Stimulated activated CD8-positive, alpha-beta memory T cell treated with anti-CD3 and anti-CD28 coated beads, Interleukin-7, amount 100 ng/mL, for 48 hours (primary cell): Measurements from ENCODE around the gene DAPK1.

ENCODE experiments used
- DNase-seq, 2 donors: peaks; one replicate each; pipeline ENCODE4 v3.0.0-alpha.2; 2020; ENCODE audit warnings: low read depth in 1 of 2; ENCODE audit errors: extremely low read depth in 1 of 2

DAPK1 gene

DNA sequence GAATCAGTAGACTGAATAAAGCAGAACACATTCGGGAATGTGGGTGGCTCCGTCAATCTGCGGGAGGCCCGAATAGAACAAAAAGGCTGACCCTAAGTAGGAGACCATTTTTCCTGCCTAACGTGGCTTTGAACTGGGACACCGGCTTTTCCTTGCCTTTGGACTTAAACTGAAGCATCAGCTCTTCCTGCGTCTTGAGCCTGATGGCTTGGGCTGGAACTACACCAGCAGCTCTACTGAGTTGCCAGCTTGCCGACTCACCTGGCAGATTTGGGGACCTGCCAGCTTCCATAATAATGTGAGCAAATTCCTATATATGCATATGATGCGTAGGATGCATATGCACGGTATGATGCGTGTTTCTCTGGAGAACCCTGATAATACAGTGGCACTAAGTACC is 111.3 kb downstream of the DAPK1 start:
- DNase-seq: no peak

- no peak for DNase-seq
These were observed 111.8 kb downstream of the DAPK1 start for GRCh38 chr9:87609486-87609885.

- DNase-seq: no peak
These were observed 112.8 kb downstream of the DAPK1 start for GRCh38 chr9:87610200-87611155.

GRCh38 chr9:87611776-87612175 is 114.1 kb downstream of the DAPK1 start:
- DNase-seq: no peak

- DNase-seq: no peak
These were observed 114.9 kb downstream of the DAPK1 start for GRCh38 chr9:87612536-87612935.

DNA sequence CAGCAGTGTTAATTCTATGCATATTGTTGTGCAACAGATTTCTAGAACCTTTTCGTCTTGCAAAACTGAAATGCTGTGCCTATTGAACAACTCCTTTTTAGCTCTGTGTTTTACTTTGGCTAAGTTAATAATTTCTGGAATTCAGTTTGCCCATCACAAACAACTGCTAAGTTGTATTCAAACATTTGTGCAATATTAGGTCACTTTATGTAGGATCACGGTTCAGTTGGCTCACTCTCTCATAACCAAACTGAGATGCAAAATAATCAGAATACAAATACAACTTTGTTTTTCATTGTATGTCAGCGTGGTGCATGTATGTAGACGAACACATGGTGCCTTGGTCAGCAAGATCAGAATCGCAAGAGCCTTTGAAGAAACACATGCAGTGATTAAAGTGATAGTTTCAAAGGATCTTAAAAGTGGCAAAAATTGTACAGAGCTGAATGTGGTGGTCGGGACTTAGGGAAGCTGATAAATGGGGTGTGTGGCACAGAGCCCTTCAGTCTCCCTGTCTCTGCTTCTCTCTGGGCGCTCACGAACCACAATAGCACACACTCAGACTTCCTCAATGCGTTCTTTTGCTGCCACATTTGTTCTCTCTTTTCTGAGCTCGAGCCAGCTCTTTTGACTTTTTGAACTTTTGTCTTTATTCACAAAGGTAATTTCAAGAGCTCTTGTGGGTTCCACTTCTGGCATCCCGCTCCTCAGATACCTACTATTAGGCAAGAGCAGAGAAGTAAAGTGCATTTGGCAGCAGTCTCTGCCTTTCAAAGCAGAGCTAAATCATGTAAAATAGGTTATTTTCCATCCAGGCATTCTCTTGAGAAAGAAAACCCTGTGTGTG is 115.8 kb downstream of the DAPK1 start:
- DNase-seq: no peak

GRCh38 chr9:87614397-87614796 is 116.7 kb downstream of the DAPK1 start:
- no peak for DNase-seq

- DNase-seq: no peak
These were observed 117.5 kb downstream of the DAPK1 start for GRCh38 chr9:87615136-87615535.

DNA sequence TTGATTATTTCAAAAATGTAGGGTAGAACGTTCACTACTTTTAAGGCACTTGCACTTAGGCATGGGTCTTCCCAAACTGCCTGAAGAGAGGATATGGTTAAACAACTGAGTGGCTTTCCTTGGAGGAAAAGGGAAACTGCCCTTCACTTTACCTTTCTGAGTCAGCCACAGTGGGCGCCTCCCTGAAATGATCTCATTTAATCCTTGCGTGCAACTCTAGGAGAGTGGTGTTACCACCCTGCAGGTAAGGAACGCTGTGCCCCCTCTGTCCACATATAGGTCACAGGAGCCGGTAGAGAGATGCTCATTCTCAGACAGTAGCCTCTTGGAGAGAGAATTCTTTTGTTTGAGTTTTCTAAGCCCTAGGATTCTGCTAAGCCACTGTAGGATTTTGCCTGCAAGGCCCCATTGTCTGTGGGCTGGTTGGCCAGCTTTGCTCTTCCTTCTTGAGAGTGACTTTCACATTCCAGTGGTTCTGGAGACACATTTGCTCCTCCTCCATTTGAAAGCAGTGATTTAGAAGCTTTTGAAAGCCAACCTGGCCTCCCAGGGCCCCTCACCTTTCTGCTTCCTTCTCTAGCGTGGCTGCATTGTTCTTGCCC is 118.0 kb downstream of the DAPK1 start:
- DNase-seq: no peak

GRCh38 chr9:87618226-87618625 is 120.6 kb downstream of the DAPK1 start:
- no peak for DNase-seq

DNA sequence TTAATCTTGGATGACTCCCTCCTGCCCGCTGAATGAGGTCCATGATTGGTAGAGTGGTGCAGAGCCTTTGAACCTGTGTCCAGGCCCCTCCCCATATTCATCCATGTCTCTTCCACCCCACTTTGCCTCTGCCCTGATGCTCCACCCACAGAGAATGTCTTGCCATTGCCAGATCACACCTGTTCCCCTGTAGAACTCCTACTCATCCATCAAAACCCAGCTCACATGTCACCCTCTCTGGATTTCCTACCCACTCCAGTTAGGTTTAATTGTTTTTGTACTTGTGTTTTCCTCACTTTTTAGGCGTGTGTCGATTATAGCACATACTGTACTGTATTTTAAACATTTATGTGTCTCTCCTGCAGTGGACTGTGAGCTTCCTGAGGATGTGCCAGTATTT is 121.3 kb downstream of the DAPK1 start:
- DNase-seq: no peak

- DNase-seq: no peak
These were observed 121.7 kb downstream of the DAPK1 start for GRCh38 chr9:87619346-87619745.

DNA sequence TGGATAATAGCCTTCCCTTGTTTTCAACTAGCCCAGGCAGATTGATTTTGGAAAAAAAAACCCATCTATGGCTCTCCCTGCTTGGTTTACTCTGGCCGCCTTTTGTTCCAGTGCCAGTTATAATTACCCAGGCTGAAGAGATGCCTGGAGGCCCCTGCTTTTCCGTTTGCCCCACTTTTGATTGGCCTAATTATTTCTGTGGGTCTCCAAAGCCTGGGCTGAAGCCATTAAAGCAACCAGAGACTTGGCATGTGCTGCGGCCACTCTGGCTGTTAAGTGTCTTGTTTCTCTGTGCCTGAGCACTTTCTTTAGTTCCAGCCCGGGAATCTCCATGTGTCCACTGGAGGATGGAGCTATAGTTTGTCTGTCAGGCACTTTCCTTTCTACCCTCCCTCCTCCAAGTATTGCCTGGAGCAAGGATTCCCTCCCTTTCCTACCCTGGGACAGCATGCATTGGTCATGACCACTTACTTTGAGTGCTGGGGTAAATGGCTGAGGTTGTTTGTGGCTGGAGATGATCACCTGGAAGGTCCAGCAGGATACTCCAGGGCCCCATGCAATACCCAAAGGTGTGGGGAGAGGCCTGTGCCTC is 123.2 kb downstream of the DAPK1 start:
- DNase-seq: no peak

DNA sequence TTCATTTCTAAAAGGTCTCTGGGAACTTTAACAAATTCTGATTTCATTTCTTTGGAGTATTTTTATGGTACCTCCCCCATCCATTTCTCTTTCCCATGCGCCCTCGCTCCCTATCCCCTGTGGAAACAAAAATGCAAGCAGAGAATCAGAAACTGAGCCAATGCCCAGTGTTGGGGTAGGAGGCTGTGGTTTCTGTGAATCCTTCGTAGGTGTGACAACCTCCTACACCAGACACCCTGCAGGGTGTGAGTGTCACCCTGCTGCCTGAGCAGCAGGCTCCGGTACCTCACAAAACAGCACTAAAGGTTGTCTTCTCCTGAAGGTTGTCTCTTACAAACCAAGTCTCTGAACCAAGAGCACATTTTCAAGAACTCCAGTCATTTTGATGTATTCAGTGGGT is 124.4 kb downstream of the DAPK1 start:
- DNase-seq: no peak

DNA sequence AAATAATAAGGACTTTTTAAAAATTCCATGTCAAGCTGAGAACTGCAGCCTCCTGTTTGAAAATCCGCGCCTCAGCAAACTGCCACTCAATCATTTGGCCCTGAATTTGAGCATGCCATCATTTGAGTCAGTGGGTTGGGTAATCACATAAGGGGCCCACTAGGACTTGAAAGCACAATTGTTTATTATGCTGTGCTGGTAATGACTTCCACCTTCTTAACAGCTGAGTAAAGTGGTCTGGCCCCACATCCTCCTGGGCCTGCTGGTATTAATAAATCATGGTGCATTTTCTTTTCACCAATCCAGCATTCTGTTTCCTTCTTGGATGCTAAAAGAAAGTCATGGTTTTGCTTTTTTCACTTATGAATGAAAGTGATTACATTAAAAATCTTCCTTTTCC is 125.3 kb downstream of the DAPK1 start:
- no peak for DNase-seq

- DNase-seq: no peak
These were observed 130.7 kb downstream of the DAPK1 start for GRCh38 chr9:87628346-87628745.

GRCh38 chr9:87629104-87629503 is 131.4 kb downstream of the DAPK1 start:
- no peak for DNase-seq

GRCh38 chr9:87630266-87630665 is 132.6 kb downstream of the DAPK1 start:
- no peak for DNase-seq

DNA sequence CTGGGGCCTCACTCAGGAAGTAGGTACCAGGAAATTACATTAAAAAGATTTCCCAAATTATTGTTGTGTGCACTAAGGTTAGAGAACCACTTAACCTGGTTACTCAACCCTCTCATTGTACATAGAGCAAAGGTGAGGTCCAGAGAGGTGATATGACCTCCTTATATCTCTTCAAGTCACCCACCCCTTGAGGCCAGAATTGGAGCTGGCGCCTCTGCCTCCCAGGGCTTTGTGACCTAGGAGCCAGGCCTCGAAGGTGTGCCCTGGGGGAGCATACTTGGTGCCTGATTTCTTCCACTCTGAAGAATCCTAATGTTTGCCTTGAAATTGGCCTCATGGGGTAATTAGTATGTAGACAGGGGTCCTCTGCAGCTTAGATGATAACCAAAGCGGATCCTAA is 133.2 kb downstream of the DAPK1 start:
- DNase-seq: no peak

DNA sequence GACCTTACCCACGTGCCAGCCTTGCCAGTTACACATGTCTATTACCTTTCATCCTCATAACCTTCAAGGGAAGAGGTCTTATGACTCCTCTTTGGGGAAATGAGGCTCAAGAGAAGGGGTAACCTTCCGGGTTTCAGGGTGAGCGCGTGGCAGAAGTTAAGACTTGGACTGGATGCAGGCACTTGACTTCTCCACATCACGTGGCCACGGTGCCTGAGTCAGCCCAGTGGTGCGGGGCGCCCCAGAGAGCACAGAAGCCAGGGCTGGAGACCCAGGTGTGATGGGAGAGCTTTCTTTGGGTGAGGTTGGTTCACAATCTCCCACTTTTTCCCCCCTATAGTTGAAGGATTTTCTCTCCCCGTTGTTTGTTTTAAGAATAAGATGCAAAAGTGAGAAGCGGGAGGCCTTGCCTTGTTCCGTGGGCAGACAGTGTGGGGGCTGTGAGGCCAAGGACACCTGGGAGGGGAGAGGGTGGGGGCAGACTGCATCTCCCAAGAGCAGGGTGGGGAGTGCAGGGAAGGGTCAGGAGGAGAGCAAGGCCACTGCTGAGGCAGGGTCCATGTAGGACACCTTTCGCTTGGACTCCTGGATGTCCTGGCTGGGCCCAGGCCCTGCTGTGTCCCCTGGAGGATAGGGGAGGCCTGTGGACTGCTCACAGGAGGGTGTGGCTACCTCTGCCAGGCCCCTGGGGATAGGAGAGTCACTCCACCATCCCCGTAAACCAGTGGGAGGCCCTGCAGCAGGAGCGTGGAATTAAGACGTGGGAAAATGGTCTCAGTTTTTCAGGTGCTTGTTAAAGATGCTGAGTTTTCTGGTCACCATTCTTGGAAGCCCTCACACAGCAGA is 138.2 kb downstream of the DAPK1 start:
- DNase-seq: no peak
